Endothelial cell of umbilical vein (primary cell): ENCODE measurements around the gene MCRIP1. TPM values are rescaled to one million over a fixed set of nuclear protein-coding genes. Genes with fewer than 3 reads are reported as not detected.

ENCODE experiments used
- BruUV-seq: library from RNA; stranded (reverse); fragments of 400-500 nt; replicated peaks from 2 replicates; lab custom pipeline; 2021; lab: Mats Ljungman, UMichigan
- CTCF ChIA-PET: fragments of 300-600, 350-600 bp; sonication (Branson Sonifier 250); formaldehyde crosslinking; loops from one replicate; lab custom pipeline; 2021; ENCODE audit warnings: antibody characterized with exemption, inconsistent platforms; lab: Charles Lee
- POLR2A ChIA-PET: fragments of 300-600, 350-600 bp; sonication (Branson Sonifier 250); formaldehyde crosslinking; loops from one replicate; lab custom pipeline; 2021; ENCODE audit warnings: antibody characterized with exemption, inconsistent platforms; lab: Charles Lee
- DNase-seq: peaks from one replicate; pipeline ENCODE4 v3.0.0-alpha.2; 2011; ENCODE audit warnings: low read depth, low spot score
- FAIRE-seq: peaks from 2 replicates; lab custom pipeline; 2011; peaks lifted over from hg19 to GRCh38; lab: Jason Lieb, UNC
- H2AFZ ChIP-seq: 2 replicates; pipeline ENCODE4 v1.6.0; 2012; ENCODE audit warnings: low read depth, low read length, control low read depth, inconsistent platforms
- H3K27ac ChIP-seq: 2 replicates; pipeline ENCODE4 v1.5.1; 2011; ENCODE audit warnings: low read depth, mild to moderate bottlenecking, control low read depth, low read length, moderate library complexity; ENCODE audit not compliant: insufficient read depth
- H3K27me3 ChIP-seq, 2 experiments: 2 replicates each; pipeline versions ENCODE4 v1.6.0 to v1.6.1; 2011; ENCODE audit warnings: low read length in 2 of 2, mixed read lengths in 1 of 2; ENCODE audit not compliant: control insufficient read depth in 2 of 2, insufficient read depth in 2 of 2
- H3K36me3 ChIP-seq, 2 experiments: 2 replicates in 1 of 2; 3 replicates in 1 of 2; pipeline ENCODE4 v1.5.1; 2011; ENCODE audit warnings: low read length in 2 of 2, mild to moderate bottlenecking in 1 of 2, moderate library complexity in 1 of 2; ENCODE audit not compliant: control insufficient read depth in 2 of 2, insufficient read depth in 2 of 2; ENCODE audit errors: extremely low read depth in 1 of 2
- H3K4me1 ChIP-seq: 3 replicates; pipeline ENCODE4 v1.5.1; 2011; ENCODE audit warnings: mild to moderate bottlenecking, low read length; ENCODE audit not compliant: control insufficient read depth, insufficient read depth; ENCODE audit errors: extremely low read depth
- H3K4me2 ChIP-seq: 2 replicates; pipeline ENCODE4 v1.6.1; 2011; ENCODE audit warnings: low read length, control low read depth, mixed read lengths; ENCODE audit not compliant: insufficient read depth
- H3K4me3 ChIP-seq, 3 experiments: fragments of 200-600 bp in 1 of 3; sonication (generic), shearing (Covaris generic) in 1 of 3; replicated peaks in 1 of 3; 2 replicates each; pipeline ENCODE4 v1.5.1; 2011 to 2016; ENCODE audit warnings: control low read depth in 3 of 3, low read length in 3 of 3, mild to moderate bottlenecking in 2 of 3, inconsistent platforms in 1 of 3, low read depth in 1 of 3, moderate library complexity in 1 of 3; ENCODE audit not compliant: insufficient read depth in 1 of 3
- H3K79me2 ChIP-seq: 2 replicates; pipeline ENCODE4 v1.6.0; 2012; ENCODE audit warnings: low read length, inconsistent platforms; ENCODE audit not compliant: control insufficient read depth, insufficient read depth
- H3K9ac ChIP-seq: replicated peaks from 2 replicates; pipeline ENCODE3; 2011; ENCODE audit warnings: low read length, control low read depth; ENCODE audit not compliant: insufficient read depth; ENCODE audit errors: extremely low read depth
- H3K9me1 ChIP-seq: replicated peaks from 3 replicates; pipeline ENCODE4 v1.6.0; 2011; ENCODE audit warnings: mild to moderate bottlenecking, low read length; ENCODE audit not compliant: control insufficient read depth, insufficient read depth; ENCODE audit errors: extremely low read depth
- H3K9me3 ChIP-seq: replicated peaks from 2 replicates; pipeline ENCODE4 v1.5.1; 2012; ENCODE audit warnings: low read length, inconsistent platforms; ENCODE audit not compliant: control insufficient read depth, insufficient read depth
- H4K20me1 ChIP-seq: replicated peaks from 2 replicates; pipeline ENCODE3; 2011; ENCODE audit warnings: mild to moderate bottlenecking, low read length; ENCODE audit not compliant: control insufficient read depth, insufficient read depth; ENCODE audit errors: extremely low read depth
- CTCF ChIP-seq, 2 donors: IDR thresholded peaks; 1 replicate in 1 of 2; 2 replicates in 1 of 2; pipeline ENCODE4 v1.5.1; 2011; ENCODE audit warnings: low read length in 2 of 2, mild to moderate bottlenecking in 2 of 2, moderate library complexity in 2 of 2, control low read depth in 1 of 2, inconsistent platforms in 1 of 2, low read depth in 1 of 2; ENCODE audit not compliant: insufficient read depth in 1 of 2; ENCODE audit errors: extremely low read depth in 1 of 2
- EZH2 ChIP-seq: IDR thresholded peaks from 2 replicates; pipeline ENCODE4 v1.6.1; 2012; ENCODE audit warnings: borderline replicate concordance, low read depth, mild to moderate bottlenecking, moderate library complexity, low read length, inconsistent platforms; ENCODE audit not compliant: severe bottlenecking
- FOS ChIP-seq: IDR thresholded peaks from 2 replicates; pipeline ENCODE4 v1.6.1; 2011; ENCODE audit warnings: mild to moderate bottlenecking, low read length, moderate library complexity, borderline replicate concordance; ENCODE audit not compliant: insufficient read depth
- GATA2 ChIP-seq: IDR thresholded peaks from 2 replicates; pipeline ENCODE4 v1.7.0; 2011; ENCODE audit warnings: low read depth, mild to moderate bottlenecking, moderate library complexity, mixed read lengths, low read length; ENCODE audit not compliant: insufficient read length, insufficient read depth
- JUN ChIP-seq: IDR thresholded peaks from 2 replicates; pipeline ENCODE4 v1.6.1; 2011; ENCODE audit warnings: borderline replicate concordance, low read depth; ENCODE audit not compliant: insufficient read length, insufficient read depth
- MAX ChIP-seq: IDR thresholded peaks from 2 replicates; pipeline ENCODE4 v1.6.1; 2011; ENCODE audit not compliant: insufficient read depth, insufficient read length
- MYC ChIP-seq: IDR thresholded peaks from one replicate; pipeline ENCODE4 v1.6.1; 2011; ENCODE audit warnings: mild to moderate bottlenecking, low read depth, low read length
- POLR2A ChIP-seq: IDR thresholded peaks from 2 replicates; pipeline ENCODE4 v1.6.1; 2012; ENCODE audit warnings: low read depth, mild to moderate bottlenecking, control low read depth, low read length
- POLR2AphosphoS5 ChIP-seq: IDR thresholded peaks from 2 replicates; pipeline ENCODE4 v1.6.1; 2012; ENCODE audit warnings: low read depth, mild to moderate bottlenecking, control low read depth, low read length, moderate library complexity; ENCODE audit not compliant: insufficient read depth
- dilution Hi-C: fragments of 300-500 bp; cut with MboI; formaldehyde crosslinking; loops from one replicate; pipeline ENCODE4 v1.15.0; 2019; ENCODE audit warnings: low sequenced_read_pairs; ENCODE audit not compliant: extremely low pct_ligation_motif_present
- intact Hi-C: fragments of 100-400 bp; cut with micrococcal nuclease; formaldehyde crosslinking; loops from one replicate; pipeline ENCODE4 v1.10.0; 2022
- polyA plus RNA-seq, 4 experiments: library from polyadenylated mRNA; depleted of rRNA in 3 of 4; stranded (reverse) in 3 of 4; unstranded in 1 of 4; fragments of >200 nt; gene quantifications; 2 replicates each; pipeline versions ENCODE4 v1.2.1 to v1.2.3, GENCODE V29; 2011 to 2012; ENCODE audit warnings: missing spikeins in 1 of 4
- total RNA-seq: library from RNA; stranded (reverse); gene quantifications from 2 replicates; pipeline ENCODE4 v1.2.3, GENCODE V29; 2021

The MCRIP1 gene
- total and polyA plus RNA-seq, 2 donors (not counting 3 experiments of a cell fraction or from before 2014, with no cell fraction given) = 121 to 205 TPM

- intact Hi-C loops (no loop called here), dilution Hi-C loops (no loop called here)
- CTCF ChIA-PET = interaction anchor here (1.0 to 1.5 kb wide), 2 partner anchors 10 to 104 kb away, joined by 3 read pairs; no protein-coding TSS in a partner anchor
- H3K9me3 ChIP-seq = no peaks in the 10 kb centered on the region
- peaks cover 17 to 56% of the 10 kb centered on the region in 2 experiments for H3K36me3 ChIP-seq
- no peaks in the 10 kb centered on the region for H3K27me3 ChIP-seq
- H3K9ac ChIP-seq = no peak overlapping the region
- FAIRE-seq (no peak), DNase-seq (no peak)
- H3K4me1 ChIP-seq = peaks cover 16% of the 10 kb centered on the region
- H2AFZ ChIP-seq = no peak overlapping the region
- BruUV-seq = no TSS peak
- no peak for TF ChIP-seq GATA2
- no peak for TF ChIP-seq MAX
- TF ChIP-seq POLR2A = no peak
- no peak for TF ChIP-seq EZH2
- no peak for TF ChIP-seq FOS
- TF ChIP-seq JUN = no peak
- no peak for TF ChIP-seq CTCF (IDR thresholded peaks at IDR 0.05; ENCODE audit: extremely low read depth in 1 of 2, insufficient read depth in 1 of 2, low read depth in 1 of 2, low read length in 2 of 2)
- TF ChIP-seq POLR2AphosphoS5 = no peak
- no peak for TF ChIP-seq MYC
- POLR2A ChIA-PET = no interaction called here
- no peaks in the 10 kb centered on the region for H3K9me1 ChIP-seq
- H3K27ac ChIP-seq = no peak overlapping the region
- H3K4me3 ChIP-seq = no peak overlapping the region
- peaks cover 66% of the 10 kb centered on the region for H3K79me2 ChIP-seq
- H4K20me1 ChIP-seq = no peaks in the 10 kb centered on the region
- H3K4me2 ChIP-seq = no peak overlapping the region
These were observed 22.1 kb upstream of the MCRIP1 start for GRCh38 chr17:81854974-81855774.
